ENCODE results near the gene GPRIN1.

DNA sequence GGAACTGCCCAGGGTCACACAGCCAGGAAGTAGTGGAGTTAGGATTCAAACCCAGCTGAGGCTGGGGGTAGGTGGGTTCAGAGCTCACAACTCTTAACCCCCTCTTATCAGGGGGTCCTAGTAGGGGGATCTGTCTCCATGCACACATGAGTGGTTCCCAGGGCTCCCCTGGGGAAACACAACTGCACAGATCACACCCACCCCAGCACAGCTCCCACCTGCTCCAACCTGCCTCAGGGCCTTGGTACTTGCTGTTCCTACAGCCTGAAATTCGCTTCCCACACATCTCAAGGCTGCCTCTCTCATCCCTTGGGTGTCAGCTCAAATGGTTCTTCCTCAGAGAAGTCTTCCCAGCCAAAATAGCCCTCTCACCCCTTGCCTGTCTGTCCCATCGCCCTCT is 15.6 kb upstream of the GPRIN1 start:
- TF ChIP-seq, protein P1, sequence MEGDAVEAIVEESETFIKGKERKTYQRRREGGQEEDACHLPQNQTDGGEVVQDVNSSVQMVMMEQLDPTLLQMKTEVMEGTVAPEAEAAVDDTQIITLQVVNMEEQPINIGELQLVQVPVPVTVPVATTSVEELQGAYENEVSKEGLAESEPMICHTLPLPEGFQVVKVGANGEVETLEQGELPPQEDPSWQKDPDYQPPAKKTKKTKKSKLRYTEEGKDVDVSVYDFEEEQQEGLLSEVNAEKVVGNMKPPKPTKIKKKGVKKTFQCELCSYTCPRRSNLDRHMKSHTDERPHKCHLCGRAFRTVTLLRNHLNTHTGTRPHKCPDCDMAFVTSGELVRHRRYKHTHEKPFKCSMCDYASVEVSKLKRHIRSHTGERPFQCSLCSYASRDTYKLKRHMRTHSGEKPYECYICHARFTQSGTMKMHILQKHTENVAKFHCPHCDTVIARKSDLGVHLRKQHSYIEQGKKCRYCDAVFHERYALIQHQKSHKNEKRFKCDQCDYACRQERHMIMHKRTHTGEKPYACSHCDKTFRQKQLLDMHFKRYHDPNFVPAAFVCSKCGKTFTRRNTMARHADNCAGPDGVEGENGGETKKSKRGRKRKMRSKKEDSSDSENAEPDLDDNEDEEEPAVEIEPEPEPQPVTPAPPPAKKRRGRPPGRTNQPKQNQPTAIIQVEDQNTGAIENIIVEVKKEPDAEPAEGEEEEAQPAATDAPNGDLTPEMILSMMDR (IDR thresholded peaks at IDR 0.05) = no peak
- TF ChIP-seq POLR2A (IDR thresholded peaks at IDR 0.05) = no peak

All from breast epithelium (tissue), 3 donors.